Measurements from ENCODE around the gene KIRREL3. TPM values are rescaled to one million over a fixed set of nuclear protein-coding genes. Genes with fewer than 3 reads are reported as not detected.

KIRREL3 gene
- total RNA-seq, 1 experiment from 2014 or later, result 2.2 TPM

GRCh38 chr11:126838779-126839178 lies 161.8 kb downstream of the KIRREL3 start:
- no peaks in the 10 kb centered on the region for H3F3A ChIP-seq (ENCODE audit: insufficient read depth, low read depth)
- no peaks in the 10 kb centered on the region for H3K9me2 ChIP-seq (ENCODE audit: insufficient read depth)
- ChIA-PET CTCF (no interaction called here), POLR2A (ENCODE audit: unreplicated experiment) (no interaction called here)
- H4K20me1 ChIP-seq (ENCODE audit: insufficient read depth), result no peaks in the 10 kb centered on the region
- H3K27ac ChIP-seq, result no peak overlapping the region
- no peak overlapping the region for H3K4me2 ChIP-seq
- H2AFZ ChIP-seq, result no peak overlapping the region
- no TSS peak for BruUV-seq (replicated peaks)
- no peaks in the 10 kb centered on the region for H3K4me1 ChIP-seq (replicated peaks; ENCODE audit: insufficient read depth)
- peaks cover 18% of the 10 kb centered on the region for H3K27me3 ChIP-seq (ENCODE audit: insufficient read depth, low read depth)
- H3K9me3 ChIP-seq (ENCODE audit: insufficient read depth, low read depth), result no peaks in the 10 kb centered on the region
- no peak for DNase-seq
- H3K4me3 ChIP-seq, result no peak overlapping the region
- H3K79me2 ChIP-seq (ENCODE audit: low read depth), result no peaks in the 10 kb centered on the region
- no peaks in the 10 kb centered on the region for H3K36me3 ChIP-seq (ENCODE audit: low read depth)
- TF ChIP-seq CTCF (conservative IDR thresholded peaks at IDR 0.05) (no peak), EZH2 (IDR thresholded peaks at IDR 0.05; ENCODE audit: low read depth) (no peak)
- intact Hi-C loops (cut with micrococcal nuclease; ENCODE audit: unreplicated experiment), result no loop called here

DNA sequence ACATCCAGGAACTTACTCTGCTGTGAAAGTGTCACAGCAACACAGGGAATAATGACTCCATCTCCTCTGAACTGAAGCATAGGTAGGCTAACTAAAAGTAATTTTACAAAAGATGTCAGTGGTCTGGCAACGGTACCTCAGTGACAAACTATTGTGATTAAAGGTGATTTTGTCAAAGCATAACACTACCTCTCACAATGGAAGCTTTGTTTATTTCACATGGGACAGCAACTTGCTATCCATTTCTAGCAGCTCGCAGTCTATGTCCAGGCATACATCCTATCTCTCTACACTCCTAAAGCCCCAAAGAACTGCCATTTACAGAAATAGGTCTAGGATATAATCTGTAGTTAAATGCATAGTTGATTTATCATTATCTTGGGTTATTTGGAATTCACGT lies 163.0 kb downstream of the KIRREL3 start:
- Histone ChIP-seq H3K4me3 (no peak overlapping the region), H3K79me2 (ENCODE audit: low read depth) (no peaks in the 10 kb centered on the region), H3K4me1 (replicated peaks; ENCODE audit: insufficient read depth) (no peaks in the 10 kb centered on the region), H2AFZ (no peak overlapping the region), H3K9me2 (ENCODE audit: insufficient read depth) (no peaks in the 10 kb centered on the region), H3F3A (ENCODE audit: insufficient read depth, low read depth) (no peaks in the 10 kb centered on the region), H3K27me3 (ENCODE audit: insufficient read depth, low read depth) (peaks cover 27% of the 10 kb centered on the region), H3K27ac (no peak overlapping the region), H3K36me3 (ENCODE audit: low read depth) (no peaks in the 10 kb centered on the region), H4K20me1 (ENCODE audit: insufficient read depth) (no peaks in the 10 kb centered on the region), H3K4me2 (no peak overlapping the region), H3K9me3 (ENCODE audit: insufficient read depth, low read depth) (no peaks in the 10 kb centered on the region)
- no TSS peak for BruUV-seq (replicated peaks)
- DNase-seq, result no peak
- ChIA-PET CTCF (no interaction called here), POLR2A (ENCODE audit: unreplicated experiment) (no interaction called here)
- intact Hi-C loops (cut with micrococcal nuclease; ENCODE audit: unreplicated experiment), result no loop called here
- no peak for TF ChIP-seq CTCF (conservative IDR thresholded peaks at IDR 0.05)
- TF ChIP-seq EZH2 (IDR thresholded peaks at IDR 0.05; ENCODE audit: low read depth), result no peak

DNA sequence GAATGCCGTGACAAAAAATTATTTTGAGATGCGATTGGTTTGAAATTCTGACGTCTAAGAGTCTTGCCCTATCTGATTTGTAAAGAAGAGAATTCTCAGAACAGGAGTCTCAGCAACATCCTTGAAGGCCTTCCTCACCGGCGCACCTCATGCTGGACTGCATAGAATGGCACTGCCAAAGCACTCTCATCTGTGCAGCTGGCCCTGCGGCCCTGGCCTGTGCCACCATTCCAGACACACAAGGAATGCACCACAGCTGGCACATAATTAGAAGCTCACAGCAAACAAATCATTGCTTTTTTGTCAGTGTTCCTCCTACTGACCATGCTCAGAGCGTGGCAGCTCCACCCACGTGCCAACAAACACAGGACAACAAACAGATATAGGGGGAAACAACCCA lies 166.0 kb downstream of the KIRREL3 start:
- H3K79me2 ChIP-seq (ENCODE audit: low read depth), result no peaks in the 10 kb centered on the region
- no peaks in the 10 kb centered on the region for H3K9me3 ChIP-seq (ENCODE audit: insufficient read depth, low read depth)
- H3K36me3 ChIP-seq (ENCODE audit: low read depth), result no peaks in the 10 kb centered on the region
- no peak for TF ChIP-seq CTCF (conservative IDR thresholded peaks at IDR 0.05)
- TF ChIP-seq EZH2 (IDR thresholded peaks at IDR 0.05; ENCODE audit: low read depth), result no peak
- H3K27me3 ChIP-seq (ENCODE audit: insufficient read depth, low read depth), result peaks cover 28% of the 10 kb centered on the region
- intact Hi-C loops (cut with micrococcal nuclease; ENCODE audit: unreplicated experiment), result loop anchor here (1.0 kb wide), 1 partner anchor 83 kb away; no protein-coding TSS in a partner anchor
- no peaks in the 10 kb centered on the region for H3F3A ChIP-seq (ENCODE audit: insufficient read depth, low read depth)
- no peak overlapping the region for H2AFZ ChIP-seq
- ChIA-PET POLR2A (ENCODE audit: unreplicated experiment) (interaction anchor here (0.8 kb wide), 1 partner anchor 755 kb away, joined by 6 read pairs; no protein-coding TSS in a partner anchor), CTCF (no interaction called here)
- peak in 1 of 2 experiments; percentile 14 for DNase-seq
- H3K4me1 ChIP-seq (replicated peaks; ENCODE audit: insufficient read depth), result no peaks in the 10 kb centered on the region
- H3K4me3 ChIP-seq, result no peak overlapping the region
- H3K9me2 ChIP-seq (ENCODE audit: insufficient read depth), result no peaks in the 10 kb centered on the region
- BruUV-seq (replicated peaks), result no TSS peak
- no peak overlapping the region for H3K4me2 ChIP-seq
- H3K27ac ChIP-seq, result no peak overlapping the region
- no peaks in the 10 kb centered on the region for H4K20me1 ChIP-seq (ENCODE audit: insufficient read depth)
